Uterus (tissue), 4 donors: Measurements from ENCODE around the gene SH3PXD2A. TPM values are rescaled to one million over a fixed set of nuclear protein-coding genes. Genes with fewer than 3 reads are reported as not detected.

Experiments used
- DNase-seq, 2 donors: peaks; one replicate each; pipeline ENCODE4 v3.0.0-alpha.2; 2019 to 2020
- H3K27ac ChIP-seq, 2 donors: fragments of 200-600 bp; sonication (generic); 1 replicate in 1 of 2; 2 replicates in 1 of 2; pipeline ENCODE4 v1.5.1; 2016 to 2018
- H3K27me3 ChIP-seq, 2 donors: fragments of 200-600 bp; sonication (generic); one replicate each; pipeline ENCODE4 v1.5.1; 2018 to 2019; ENCODE audit warnings: control low read depth in 1 of 2
- H3K36me3 ChIP-seq, 2 donors: fragments of 200-600 bp; sonication (generic); one replicate each; pipeline ENCODE4 v1.5.1; 2019; ENCODE audit warnings: control low read depth in 1 of 2
- H3K4me1 ChIP-seq, 2 donors: fragments of 200-600 bp; sonication (generic); one replicate each; pipeline ENCODE4 v1.5.1; 2018 to 2019; ENCODE audit warnings: control low read depth in 1 of 2
- H3K4me3 ChIP-seq, 2 donors: fragments of 200-600 bp; sonication (generic); 1 replicate in 1 of 2; 2 replicates in 1 of 2; pipeline ENCODE4 v1.5.1; 2018 to 2019; ENCODE audit warnings: mild to moderate bottlenecking in 1 of 2
- H3K9me3 ChIP-seq, 2 donors: fragments of 200-600 bp; sonication (generic); one replicate each; pipeline ENCODE4 v1.5.1; 2019; ENCODE audit warnings: control low read depth in 1 of 2
- CTCF ChIP-seq, 4 experiments: fragments of 200-600 bp in 2 of 4; fragments of 450-650 bp in 2 of 4; sonication (generic) in 2 of 4; IDR thresholded peaks; one replicate each; pipeline ENCODE4 v1.5.1; 2016 to 2019; ENCODE audit warnings: antibody characterized with exemption in 4 of 4, mild to moderate bottlenecking in 2 of 4, moderate library complexity in 1 of 4
- POLR2A ChIP-seq, 2 donors: fragments of 450-650 bp; IDR thresholded peaks; one replicate each; pipeline ENCODE4 v1.6.1; 2016; ENCODE audit warnings: antibody characterized with exemption in 2 of 2, mild to moderate bottlenecking in 1 of 2, moderate library complexity in 1 of 2
- intact Hi-C: fragments of 100-400 bp; cut with DNase I; formaldehyde crosslinking; loops from one replicate; pipeline ENCODE4 v1.15.1; 2023; ENCODE audit warnings: low total_unique reads
- total RNA-seq, 4 donors: library from RNA; depleted of rRNA in 3 of 4; stranded (reverse); fragments of >200 nt in 3 of 4; gene quantifications; one replicate each; pipeline versions ENCODE4 v1.1.0 to v1.2.4, GENCODE V29; 2014 to 2023
- donor health status: DM: yes; HTN: yes; CAD: no.

The SH3PXD2A gene
- total RNA-seq, 4 donors from 2014 or later: 12.6 to 117 (median 46.6) TPM

GRCh38 chr10:103856797-103857170, 1.4 kb upstream of the SH3PXD2A start:
- Histone ChIP-seq H3K36me3 (no peaks in the 10 kb centered on the region), H3K4me1 (no peaks in the 10 kb centered on the region), H3K27me3 (no peaks in the 10 kb centered on the region), H3K9me3 (no peaks in the 10 kb centered on the region), H3K4me3 (no peak overlapping the region), H3K27ac (no peak overlapping the region)
- TF ChIP-seq CTCF (IDR thresholded peaks at IDR 0.05) (no peak), POLR2A (IDR thresholded peaks at IDR 0.05) (no peak)
- DNase-seq: no peak
- intact Hi-C loops: loop anchor here (5.0 kb wide), 1 partner anchor 259 kb away; no protein-coding TSS in a partner anchor

GRCh38 chr10:103855852-103856796, 748 bp upstream of the SH3PXD2A start:
- intact Hi-C loops: loop anchor here (5.0 kb wide), 1 partner anchor 259 kb away; no protein-coding TSS in a partner anchor
- Histone ChIP-seq H3K4me1 (no peaks in the 10 kb centered on the region), H3K4me3 (peak overlapping the region; percentile 46 to 53), H3K27ac (peak overlapping the region; percentile 63 to 74), H3K27me3 (no peaks in the 10 kb centered on the region), H3K9me3 (no peaks in the 10 kb centered on the region), H3K36me3 (no peaks in the 10 kb centered on the region)
- TF ChIP-seq POLR2A (IDR thresholded peaks at IDR 0.05): no peak
- DNase-seq: no peak

- Histone ChIP-seq H3K9me3 (no peaks in the 10 kb centered on the region), H3K4me1 (no peaks in the 10 kb centered on the region), H3K27ac (peak overlapping the region; percentile 63 to 74), H3K27me3 (no peaks in the 10 kb centered on the region), H3K36me3 (no peaks in the 10 kb centered on the region), H3K4me3 (peak overlapping the region; percentile 46 to 53)
- TF ChIP-seq POLR2A (IDR thresholded peaks at IDR 0.05) (no peak), CTCF (IDR thresholded peaks at IDR 0.05) (no peak)
- intact Hi-C loops: loop anchor here (5.0 kb wide), 1 partner anchor 258 kb away; no protein-coding TSS in a partner anchor
- DNase-seq: peak; percentile 65 to 72
Observed at GRCh38 chr10:103854686-103855391, 537 bp downstream of the SH3PXD2A start.

- no peaks in the 10 kb centered on the region for H3K27me3 ChIP-seq
- intact Hi-C loops: no loop called here
- H3K9me3 ChIP-seq: no peaks in the 10 kb centered on the region
- no peak for TF ChIP-seq CTCF (IDR thresholded peaks at IDR 0.05)
- TF ChIP-seq POLR2A (IDR thresholded peaks at IDR 0.05): no peak
- H3K36me3 ChIP-seq: no peaks in the 10 kb centered on the region
- peak overlapping the region; percentile 46 to 53 for H3K4me3 ChIP-seq
- DNase-seq: no peak
- H3K27ac ChIP-seq: peak overlapping the region; percentile 63 to 74
- no peaks in the 10 kb centered on the region for H3K4me1 ChIP-seq
Observed at GRCh38 chr10:103854265-103854685, 1.1 kb downstream of the SH3PXD2A start.

GRCh38 chr10:103853428-103854264, 1.7 kb downstream of the SH3PXD2A start:
- DNase-seq: no peak
- Histone ChIP-seq H3K27me3 (no peaks in the 10 kb centered on the region), H3K9me3 (no peaks in the 10 kb centered on the region), H3K4me3 (peak overlapping the region; percentile 46 to 53), H3K27ac (peak overlapping the region; percentile 63 to 74), H3K36me3 (no peaks in the 10 kb centered on the region), H3K4me1 (no peaks in the 10 kb centered on the region)
- intact Hi-C loops: no loop called here
- TF ChIP-seq CTCF (IDR thresholded peaks at IDR 0.05): no peak
- no peak for TF ChIP-seq POLR2A (IDR thresholded peaks at IDR 0.05)
